GM19328 (cell line): ENCODE data around the gene CAPZA1.
"Not testable (repeated sequence)": the region's sequence is repeated elsewhere in the genome, so short reads cannot be mapped to it uniquely, and the experiment has no call there.

Source experiments
- ATAC-seq: cut with Tn5 transposase; IDR thresholded peaks from one replicate; pipeline ENCODE4 v1.9.1; 2021; ENCODE audit warnings: mild to moderate bottlenecking, moderate library complexity; ENCODE audit not compliant: unreplicated experiment

CAPZA1 gene

GRCh38 chr1:112619518-112620376 is at the start of gene CAPZA1:
Gene CAPZA1 (plus strand): TSS chr1:112619832. CDS start chr1:112619845, 13 bp downstream.
- ATAC-seq, result peak; percentile 81

- ATAC-seq, result no peak
Measured at GRCh38 chr1:112575154-112575804, 44.4 kb upstream of the CAPZA1 start.

- no peak for ATAC-seq
Measured at GRCh38 chr1:112576240-112576639, 43.4 kb upstream of the CAPZA1 start.

- ATAC-seq, result no peak
Measured at GRCh38 chr1:112579801-112580510, 39.7 kb upstream of the CAPZA1 start.

GRCh38 chr1:112581586-112582192 is 37.9 kb upstream of the CAPZA1 start:
- no peak for ATAC-seq

GRCh38 chr1:112583366-112583765 is 36.3 kb upstream of the CAPZA1 start:
- no peak for ATAC-seq

GRCh38 chr1:112589766-112590165 is 29.9 kb upstream of the CAPZA1 start:
- no peak for ATAC-seq

- ATAC-seq, result no peak
Measured at GRCh38 chr1:112594208-112594876, 25.3 kb upstream of the CAPZA1 start.

- no peak for ATAC-seq
Measured at GRCh38 chr1:112599477-112599876, 20.2 kb upstream of the CAPZA1 start.

GRCh38 chr1:112603012-112603411 is 16.6 kb upstream of the CAPZA1 start:
- no peak for ATAC-seq

GRCh38 chr1:112603541-112603940 is 16.1 kb upstream of the CAPZA1 start:
- ATAC-seq, result no peak

GRCh38 chr1:112605633-112606327 is 13.9 kb upstream of the CAPZA1 start:
- ATAC-seq, result no peak

GRCh38 chr1:112614460-112615065 is 5.1 kb upstream of the CAPZA1 start:
- ATAC-seq, result no peak

- no peak for ATAC-seq
Measured at GRCh38 chr1:112618114-112618720, 1.4 kb upstream of the CAPZA1 start.

GRCh38 chr1:112618721-112619517 is 713 bp upstream of the CAPZA1 start, which contains the start of gene ST7L:
Gene ST7L (minus strand): TSS chr1:112619141. CDS start chr1:112619113, 28 bp downstream.
- ATAC-seq, result no peak

GRCh38 chr1:112620377-112620695 is 704 bp downstream of the CAPZA1 start:
- no peak for ATAC-seq

GRCh38 chr1:112624493-112624892 is 4.9 kb downstream of the CAPZA1 start:
- not testable (repeated sequence) for ATAC-seq

GRCh38 chr1:112625696-112626095 is 6.1 kb downstream of the CAPZA1 start:
- ATAC-seq, result no peak
